Activated CD8-positive, alpha-beta memory T cell treated with anti-CD3 and anti-CD28 coated beads for 24 hours (primary cell): ENCODE measurements around the gene SF3A1.

Experiments used
- DNase-seq: peaks from one replicate; pipeline ENCODE4 v3.0.0-alpha.2; 2020

The SF3A1 gene

DNA sequence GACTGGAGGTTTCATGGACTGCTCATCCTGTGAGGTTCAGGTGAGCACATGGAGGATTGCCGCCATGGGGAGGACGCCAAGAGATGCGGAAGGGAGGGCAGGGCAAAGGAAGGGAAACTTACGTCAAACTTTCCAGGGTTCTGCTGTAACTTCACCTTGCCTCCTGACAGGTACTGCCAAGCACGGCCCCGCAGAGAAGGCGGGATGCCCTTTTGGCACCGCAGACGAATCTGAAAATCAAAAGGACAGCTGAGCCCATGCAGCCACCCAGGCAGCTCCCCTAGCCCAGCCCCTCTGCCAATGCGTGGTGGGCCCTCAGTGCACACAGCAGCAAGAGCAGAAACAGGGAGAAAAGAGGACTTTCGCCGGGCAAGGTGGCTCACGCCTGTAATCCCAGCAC, 57.4 kb downstream of the SF3A1 start:
- DNase-seq, result no peak

DNA sequence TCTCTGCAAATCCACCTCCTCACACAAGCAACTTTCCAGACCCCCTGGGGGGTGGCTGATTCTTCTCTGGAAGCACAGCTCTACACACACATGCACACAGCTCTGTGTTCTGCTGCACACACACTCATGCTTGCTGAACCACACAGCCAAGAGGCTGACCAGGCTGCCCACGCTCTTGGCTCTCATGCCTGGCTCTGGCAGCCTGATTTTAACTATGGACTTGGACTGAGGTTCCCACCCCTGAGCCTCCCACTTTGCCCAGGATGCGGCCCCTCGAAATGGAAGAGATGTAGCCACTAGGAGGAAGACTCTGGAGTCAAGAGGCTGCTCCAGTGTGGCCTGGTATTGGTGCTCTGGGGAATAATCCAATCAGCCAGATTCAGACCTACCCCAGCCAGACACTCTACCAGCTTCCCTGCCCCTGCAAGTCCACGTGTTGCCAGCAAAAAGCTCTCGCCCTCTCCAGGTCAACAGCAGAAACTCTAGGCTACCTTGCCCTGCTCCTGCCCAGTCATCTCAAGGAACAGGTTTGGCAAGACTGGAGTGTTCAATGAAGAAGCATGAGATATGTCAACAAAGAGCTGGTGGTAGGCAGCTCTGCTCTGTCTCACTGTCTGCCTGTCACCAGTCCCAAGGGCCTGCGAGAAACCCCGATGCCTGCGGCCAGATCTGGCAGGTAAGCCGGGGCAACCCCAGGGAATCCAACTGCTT, 58.5 kb downstream of the SF3A1 start:
- no peak for DNase-seq

DNA sequence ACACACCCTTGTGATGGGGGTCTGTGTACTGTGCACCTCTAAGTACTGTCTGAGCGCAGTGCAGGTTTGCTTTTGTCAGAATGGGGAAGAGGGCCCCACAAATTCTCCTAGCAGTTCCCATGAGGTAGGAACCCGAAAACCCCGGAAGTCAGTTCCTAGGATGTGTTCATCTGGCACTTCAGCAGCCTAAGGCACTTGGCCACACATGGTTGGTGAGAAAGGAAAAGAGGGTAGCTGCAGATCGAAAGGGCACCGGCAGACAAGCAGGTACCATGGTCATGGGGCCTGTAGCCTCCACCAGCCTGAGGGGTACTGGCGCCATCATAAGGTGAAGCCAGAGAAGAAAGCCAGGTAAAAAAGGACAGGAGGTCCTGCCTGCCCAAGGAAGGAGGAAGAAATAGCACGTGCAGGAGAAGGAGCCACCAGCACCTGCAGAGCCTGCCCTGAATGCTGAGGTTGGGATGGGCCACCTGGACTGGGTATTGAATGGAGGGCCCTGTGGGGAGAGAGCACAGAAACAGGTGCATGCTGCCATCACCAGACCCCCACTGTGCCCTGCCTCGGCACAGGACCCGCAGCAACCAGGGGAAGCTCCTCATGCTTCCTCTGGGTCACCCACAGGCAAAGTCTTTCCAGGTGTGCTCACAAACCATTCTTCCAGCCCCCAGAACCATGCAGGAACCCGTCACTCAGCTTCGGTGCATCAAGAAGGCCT, 59.3 kb downstream of the SF3A1 start:
- no peak for DNase-seq

DNA sequence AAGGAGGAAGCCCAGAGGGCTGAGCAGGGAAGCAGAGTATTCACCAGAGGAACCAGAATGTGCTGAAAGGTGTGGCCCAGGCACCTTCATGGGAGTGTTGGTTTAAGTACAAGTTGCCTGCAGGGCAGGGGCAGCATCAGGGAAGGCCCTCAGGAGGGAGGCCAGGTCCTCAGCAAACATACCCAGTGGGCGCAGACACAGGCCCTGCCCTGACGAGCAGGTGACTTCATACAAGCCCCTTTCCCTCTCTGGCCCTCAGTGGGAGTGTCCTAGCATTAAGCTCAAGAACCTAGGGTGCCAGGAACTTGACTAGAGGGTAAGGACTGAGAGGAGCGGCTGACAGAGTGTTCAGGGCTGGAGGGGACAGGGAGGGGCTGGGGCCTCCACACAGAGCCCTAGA, 59.9 kb downstream of the SF3A1 start:
- no peak for DNase-seq

DNA sequence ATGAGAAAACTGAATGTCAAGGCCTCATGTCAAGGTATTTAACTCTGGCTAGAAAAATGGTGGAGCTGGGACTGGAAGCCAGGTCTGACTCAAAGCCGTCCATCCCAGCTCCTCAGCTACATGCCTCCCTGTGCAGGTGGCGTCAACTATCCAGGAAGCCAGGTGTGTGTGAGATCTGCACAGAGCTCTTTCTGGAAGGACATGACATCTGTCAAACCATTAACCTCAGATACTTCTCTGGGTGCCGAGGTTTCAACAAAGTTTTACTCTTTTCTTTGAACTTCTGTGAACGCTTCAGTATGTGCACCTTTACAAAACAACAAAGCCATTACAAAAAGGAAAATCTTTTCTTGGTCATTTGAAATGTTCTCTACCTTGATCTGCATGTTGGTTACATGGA, 60.4 kb downstream of the SF3A1 start:
- DNase-seq, result no peak

DNA sequence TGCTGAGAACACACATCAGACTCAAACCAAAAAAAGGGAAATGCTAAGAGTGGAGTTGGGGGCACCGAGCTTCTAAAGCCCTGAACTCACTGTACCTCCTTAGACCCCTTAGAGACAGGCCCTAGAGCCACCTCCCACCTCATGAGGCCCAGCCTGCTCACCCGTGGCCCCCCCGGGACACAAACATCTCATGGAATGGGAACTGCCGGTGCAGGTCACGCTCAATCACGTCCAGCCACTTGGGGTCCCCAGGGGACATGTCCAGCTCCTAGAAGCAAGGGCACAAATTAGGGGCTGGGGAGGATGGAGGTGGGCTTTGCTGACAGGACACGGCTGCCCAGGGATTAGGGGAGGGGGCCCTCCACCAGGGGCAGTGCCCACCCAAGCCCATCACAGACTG, 61.1 kb downstream of the SF3A1 start:
- no peak for DNase-seq

DNA sequence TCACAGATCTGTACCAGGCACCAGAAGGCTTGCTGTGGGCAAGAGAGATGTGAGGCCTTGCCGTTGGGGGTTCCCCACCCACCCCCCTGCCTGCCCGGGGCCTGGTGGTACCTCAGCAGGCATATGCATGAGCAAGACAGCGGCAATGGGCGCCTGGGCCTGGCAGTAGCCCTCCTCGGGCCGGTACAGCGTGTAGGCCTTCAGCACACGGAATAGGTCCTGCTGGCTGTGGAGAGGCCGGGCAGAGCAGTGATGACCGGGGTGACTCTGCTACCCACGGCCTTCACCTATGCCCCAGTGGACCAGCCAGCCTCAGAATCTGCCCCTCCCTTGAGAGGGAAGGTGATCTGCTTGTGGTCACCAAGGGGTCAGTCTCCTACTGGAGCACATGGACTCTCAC, 61.9 kb downstream of the SF3A1 start:
- DNase-seq, result no peak

DNA sequence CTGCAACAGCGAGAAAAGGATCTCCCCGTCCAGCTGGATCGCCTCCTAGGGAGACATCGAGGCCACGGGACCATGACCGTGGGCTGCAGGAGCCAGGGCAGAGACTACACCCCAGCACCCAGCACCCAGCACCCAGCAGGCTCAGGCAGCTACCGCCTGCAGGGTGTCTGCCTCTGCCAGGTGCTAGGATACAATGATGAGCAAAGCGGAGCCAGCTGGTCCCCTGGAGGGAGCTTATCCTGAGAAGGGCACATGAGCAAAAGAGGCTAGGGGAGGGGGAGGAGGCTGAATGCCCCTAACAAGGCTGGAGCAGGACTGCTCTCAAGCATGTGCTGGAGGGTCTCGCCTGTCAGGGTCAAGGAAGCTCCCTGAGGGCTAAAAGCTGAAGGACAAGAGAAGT, 62.6 kb downstream of the SF3A1 start:
- DNase-seq, result no peak

DNA sequence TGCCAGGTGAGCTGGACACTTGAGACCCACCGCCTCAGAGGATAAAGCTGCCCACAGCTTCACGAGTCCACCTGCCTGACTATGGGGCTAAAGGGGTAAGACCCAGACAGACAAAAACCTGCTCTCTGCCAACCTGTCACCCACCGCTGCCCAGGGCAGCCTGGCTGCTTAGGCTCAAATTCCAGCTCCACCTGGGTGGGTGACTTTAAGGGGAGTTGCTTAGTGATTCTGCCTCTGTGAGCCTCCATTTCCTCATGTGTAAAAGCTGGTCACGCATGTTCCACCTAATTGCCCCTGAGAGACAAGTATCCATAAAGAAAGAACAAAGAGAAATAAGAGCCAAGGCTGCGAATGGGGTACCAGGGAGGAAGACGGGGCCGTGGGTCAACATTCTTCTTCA, 63.7 kb downstream of the SF3A1 start:
- no peak for DNase-seq

DNA sequence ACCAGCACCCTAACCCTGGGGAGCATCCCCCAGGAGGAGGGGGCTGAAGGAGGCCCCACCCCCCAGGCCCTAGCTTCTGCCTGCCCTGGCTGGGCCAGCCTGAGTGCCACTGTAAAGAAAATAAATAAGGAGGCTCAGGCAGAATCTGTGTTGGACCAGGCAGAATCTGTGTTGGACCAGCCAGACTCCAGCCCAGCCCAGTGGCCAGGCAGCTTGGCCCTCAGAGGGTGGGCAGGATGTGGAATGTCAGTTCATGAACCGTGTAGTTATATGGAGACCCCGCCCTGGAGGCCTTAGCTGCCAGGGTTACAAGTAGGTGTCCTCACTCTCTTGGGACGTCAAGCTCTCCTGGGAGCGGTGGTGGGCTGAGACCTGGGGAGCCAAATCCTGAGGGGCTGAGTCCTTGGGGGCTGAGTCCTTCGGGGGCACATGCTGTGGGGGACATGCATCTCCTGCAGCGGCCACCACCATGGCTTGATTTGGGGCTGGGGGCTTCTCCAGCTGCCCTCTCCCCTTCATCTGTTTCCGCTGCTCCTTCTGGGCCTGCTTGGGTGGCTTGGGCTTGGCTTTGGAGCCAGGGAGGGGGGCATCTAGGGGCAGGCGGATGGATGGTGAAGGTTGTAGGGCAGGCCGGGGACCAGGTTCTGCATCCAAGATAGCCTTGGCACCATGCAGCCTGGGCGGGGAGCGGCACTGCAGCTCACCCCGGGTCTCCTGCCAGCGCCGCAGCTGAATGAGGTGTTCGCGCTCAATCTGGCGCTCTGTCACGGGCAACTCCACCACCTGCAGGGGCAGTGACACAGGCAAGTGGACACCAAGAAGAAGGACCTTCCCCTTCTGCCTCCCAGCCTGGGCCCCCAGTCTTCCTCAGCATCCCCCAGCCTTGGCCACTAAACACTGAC, 64.4 kb downstream of the SF3A1 start:
- no peak for DNase-seq

DNA sequence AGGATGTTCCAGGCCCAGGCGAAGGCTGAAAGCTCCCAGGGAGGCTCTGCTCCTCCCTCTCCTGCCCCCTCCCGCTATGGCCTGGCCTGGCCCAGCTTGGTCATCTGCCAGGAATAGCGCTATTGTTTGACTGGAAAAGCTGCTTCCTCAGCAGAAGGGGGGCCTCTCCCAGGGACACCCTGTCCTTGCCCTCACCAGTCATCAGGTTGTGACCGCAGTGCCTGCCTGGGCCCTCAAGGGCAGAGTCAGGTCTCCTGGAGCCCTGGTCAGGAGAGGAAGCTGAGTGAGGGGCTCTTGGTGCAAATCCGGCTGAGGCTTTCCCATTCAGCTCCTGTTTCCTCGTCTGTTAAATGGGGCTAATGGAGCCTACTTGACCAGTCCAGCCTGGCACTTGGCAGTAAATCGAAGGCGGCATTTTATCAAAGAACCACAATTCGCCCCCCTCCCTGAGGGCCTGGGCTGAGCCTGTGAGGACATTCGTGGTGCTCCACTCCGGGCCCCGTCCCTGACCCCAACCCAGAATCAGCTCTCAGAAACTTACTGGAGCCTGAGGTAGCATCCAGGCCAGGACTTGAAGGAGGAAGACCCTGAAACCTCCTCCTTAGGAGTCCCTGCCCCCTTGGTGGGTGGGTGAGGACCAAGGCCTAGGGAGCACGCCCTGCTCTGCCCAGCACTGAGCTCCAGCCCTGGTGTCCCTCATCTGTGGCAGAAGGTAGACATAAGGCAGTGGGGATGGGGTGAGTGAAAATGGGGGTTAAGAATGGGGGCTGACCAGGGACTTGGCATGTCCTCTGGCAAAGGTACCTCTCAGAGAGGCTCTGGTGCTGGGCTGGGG, 65.4 kb downstream of the SF3A1 start:
- DNase-seq, result no peak

DNA sequence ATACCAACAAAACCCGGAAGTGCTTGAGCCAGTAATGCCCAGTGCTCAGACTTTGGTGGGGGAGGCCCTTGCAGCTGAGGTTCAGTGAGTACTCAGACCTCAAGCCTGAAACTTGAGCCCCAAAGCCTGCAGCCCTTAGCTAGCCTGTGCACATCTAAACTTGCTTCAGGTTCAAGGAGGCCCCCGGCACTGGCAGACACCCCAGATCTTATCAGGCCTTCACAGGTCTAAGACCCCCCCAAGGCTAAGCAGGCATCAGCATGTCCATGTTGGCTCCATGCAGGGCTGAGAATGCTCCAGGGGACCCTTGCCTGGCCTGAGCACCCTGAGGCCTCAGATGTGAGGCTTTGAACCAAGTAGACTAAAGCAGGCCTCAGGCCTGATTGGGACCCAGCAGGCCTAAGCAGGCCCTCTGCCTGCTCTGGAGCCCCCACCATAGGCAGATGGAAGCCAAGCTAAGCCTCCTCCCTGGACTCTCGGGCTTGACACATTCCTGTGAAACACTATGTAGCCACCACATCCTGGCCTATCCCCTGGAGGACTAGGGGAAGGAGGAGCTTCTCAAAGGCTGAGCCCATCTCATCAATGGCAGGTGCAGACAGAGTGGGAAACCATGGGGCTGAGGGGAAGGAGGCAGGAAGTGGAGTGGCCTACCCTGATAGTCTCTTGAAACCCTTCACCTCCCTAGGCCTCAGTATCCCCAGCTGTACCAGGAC, 66.2 kb downstream of the SF3A1 start:
- DNase-seq, result no peak

DNA sequence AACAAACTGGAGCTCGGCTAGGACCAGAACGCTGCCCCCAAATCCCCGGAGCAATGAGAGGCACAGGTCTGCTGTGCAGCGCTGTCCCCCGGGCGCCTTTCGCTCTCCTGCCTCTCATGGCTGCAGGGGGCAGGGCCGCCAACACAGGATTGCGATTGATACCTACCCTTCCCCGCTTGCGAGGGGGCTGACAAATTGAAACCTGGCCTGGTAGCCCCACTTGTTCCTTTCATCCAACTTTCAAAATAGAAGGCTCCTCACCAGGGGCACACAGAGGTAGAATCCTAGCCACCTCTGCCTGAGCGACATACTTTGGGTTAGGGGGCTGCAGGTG, 66.7 kb downstream of the SF3A1 start:
- no peak for DNase-seq

DNA sequence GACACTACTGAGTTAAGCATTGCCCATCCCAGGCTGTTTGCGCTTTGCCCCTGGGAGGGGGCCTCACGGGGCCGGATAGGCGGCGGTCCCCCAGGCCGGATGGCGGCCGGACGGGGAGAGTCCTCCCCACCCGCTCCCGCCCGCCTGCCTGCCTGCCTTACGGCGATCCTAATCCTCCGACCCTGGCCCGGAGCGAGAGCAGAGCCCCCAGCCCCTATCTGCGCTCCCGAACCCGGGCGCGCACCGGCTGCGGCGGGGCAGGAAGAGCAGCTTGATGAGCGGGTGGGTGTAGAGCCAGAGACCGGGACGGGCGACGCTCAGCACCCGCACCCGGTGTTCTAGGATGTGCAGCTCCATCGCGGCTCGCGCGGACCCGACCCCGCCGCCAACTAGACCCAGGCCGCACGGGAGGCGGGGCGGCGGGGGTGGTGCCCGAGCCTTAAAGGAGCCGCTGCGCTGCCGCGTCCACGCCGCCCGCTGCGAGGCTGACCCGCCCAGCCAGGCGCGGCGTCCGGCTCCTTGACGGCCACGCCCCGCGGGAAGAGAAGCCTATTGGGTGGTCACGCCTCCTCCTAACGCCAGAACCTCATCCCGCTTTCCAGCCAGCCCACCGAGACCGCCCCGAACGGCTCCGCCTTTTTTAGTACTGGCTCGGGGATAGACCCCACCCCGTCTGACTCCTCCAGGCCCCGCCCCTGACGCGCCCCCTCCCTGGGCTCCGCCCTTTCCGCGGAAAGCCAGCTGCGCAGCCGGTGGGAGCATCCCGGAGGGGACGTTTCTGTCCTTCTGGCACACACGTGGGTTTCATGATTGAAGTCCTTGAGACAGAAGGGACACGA, 67.3 kb downstream of the SF3A1 start, which contains the start of gene CASTOR1:
Gene CASTOR1 (minus strand): TSS at position 365 of the 839 bp plus-strand sequence. CDS start 8 bp downstream, at position 357.
- peak; percentile 96 for DNase-seq

DNA sequence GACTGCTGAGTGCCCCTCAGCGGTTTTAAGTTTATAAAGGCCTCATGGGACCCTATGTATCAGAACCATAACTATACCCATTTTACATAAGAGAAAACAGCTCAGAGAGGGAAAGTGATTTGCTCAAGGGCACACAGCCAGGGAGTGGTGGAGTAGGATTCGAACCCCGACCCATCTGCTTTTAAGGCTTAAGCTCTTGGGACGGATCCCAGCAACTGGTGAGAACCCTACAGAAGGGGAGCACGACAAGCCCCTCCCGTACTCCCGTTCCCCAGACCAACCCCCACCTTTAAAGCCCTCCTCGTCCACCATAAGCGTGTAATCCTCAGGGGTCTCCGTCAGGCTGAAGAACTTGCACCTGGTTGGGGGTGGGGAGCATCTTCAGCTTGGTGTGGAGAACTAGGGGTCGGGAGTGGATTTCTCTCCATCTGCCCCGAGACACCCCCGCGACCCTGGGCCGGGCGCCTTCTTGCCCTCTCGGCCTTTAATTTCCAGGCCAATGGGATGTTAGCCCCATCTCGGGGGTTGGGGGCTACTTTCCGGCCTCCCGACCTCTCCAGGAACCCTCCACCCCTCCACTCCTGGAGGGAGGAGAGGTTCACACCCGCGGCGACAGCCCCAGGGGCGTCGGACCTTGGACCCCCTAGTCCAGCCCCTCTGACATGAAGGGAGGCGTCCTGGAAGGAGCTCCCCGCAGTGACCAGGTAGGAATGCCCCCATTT, 68.1 kb downstream of the SF3A1 start:
- DNase-seq, result no peak

DNA sequence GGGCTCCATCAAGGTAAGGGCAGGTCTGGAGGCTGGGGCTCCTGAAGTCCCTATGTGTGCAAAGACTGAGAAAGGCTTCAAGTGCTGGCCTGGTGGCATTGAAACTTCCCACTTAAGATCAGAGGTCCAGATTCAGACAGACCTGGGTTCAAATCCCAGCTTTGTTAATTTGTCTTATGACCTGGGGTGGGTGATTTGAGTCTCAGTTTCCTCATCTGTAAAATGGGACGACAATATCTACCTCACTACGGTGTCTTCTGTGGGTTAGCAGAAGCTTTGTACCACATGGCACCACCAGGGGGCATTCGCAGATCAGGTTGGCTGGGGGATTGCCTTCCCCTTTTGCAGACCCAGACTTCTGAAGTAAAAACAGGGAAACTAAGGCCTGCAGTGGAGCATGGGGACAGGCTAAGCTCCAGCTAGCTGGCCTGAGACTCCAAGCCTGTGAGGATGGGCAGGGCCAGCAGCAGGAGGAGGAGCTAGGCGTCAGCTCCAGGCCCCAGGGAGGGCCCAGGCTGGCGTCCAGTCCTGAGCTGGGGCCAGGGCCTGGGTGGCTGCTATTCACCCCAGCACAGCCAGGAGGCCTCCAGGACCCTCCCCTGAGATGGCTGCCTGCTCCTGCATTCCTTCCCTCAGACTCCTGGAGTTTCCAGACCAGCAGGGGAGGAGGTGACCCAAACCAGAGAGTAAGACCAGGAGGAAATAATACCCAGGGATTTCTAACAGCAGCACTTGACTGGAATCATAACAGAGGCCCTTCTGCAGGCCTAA, 68.9 kb downstream of the SF3A1 start:
- DNase-seq, result peak; percentile 95

DNA sequence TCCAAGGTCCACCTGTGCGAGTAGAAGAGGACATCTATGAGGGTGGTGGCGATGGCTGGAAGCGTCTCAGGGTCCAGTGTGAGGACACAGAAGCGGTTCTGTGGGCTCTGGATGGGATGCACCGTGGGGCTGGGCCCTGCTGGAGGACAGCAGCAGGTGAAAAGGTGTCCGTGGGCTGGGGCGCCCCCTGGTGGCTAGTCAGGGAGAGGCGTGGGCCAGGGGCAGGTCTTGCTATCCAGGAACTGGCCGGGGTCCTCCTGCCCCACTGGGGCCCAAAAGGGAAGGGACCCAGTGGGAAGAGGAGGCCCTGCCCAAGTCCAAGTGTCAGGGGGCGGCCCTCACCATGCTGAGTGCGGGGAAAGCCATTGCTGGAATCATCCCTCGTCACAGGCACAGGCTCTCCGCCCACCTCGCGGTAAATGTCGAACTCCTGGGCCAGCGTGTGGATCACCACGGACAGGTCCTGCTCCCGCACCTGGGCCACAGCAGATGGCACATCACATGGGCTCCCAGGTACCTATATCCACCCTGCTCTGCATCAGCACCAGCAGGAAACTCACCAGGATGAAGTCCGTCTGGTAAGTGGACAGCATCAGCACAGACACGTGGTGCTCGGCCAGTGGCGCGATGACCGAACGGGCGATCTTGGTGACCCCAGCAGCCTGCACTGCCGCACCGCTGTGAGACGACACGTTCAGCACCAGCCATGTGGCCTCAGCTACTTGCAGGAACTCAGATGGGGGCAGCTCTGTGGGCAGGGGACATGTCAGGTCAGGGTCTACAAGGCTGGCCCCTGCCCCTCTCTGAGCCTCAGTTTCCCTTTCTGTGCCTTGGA, 69.7 kb downstream of the SF3A1 start:
- DNase-seq, result peak; percentile 97

DNA sequence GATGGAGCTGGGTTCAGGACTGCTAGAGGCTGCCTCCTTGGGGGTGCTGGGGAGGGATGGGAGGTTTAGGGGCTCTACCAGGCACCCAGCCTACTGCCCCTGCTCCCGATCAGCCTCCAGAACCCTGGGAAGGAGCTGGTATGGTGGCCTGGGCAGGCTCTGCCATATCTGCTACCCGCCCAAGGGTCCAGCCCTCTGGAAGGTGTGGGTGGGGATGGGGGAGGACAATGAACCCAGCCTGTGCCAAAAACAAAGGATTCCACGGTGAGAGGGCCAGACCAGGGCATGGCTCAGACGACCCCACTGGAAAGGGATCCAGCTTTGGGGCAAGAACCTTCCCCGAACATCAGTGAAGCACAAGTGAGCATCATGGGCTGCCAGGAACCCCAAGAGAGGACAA, 70.4 kb downstream of the SF3A1 start:
- DNase-seq, result no peak

DNA sequence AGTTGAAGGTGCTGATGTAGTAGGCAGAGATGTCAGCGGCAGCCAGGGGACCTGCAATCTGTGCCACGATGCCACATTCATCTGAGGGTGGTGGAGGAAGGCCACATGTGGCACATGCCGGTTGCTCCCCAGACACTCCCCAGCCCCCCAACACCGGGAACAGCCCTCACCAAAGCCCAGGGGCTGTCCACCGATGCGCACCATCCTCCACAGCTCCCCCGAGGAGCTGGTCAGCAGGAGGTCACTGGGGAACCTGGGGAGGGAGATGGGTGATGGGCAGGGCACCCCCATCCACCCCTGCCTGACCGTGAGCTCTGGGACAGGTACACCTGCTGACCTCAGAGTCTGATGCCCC, 70.9 kb downstream of the SF3A1 start:
- DNase-seq, result no peak
